HG03135 (cell line): ENCODE data around the gene RNF13.
"Not testable (repeated sequence)": the region's sequence is repeated elsewhere in the genome, so short reads cannot be mapped to it uniquely, and the experiment has no call there.

Experiments
- ATAC-seq: cut with Tn5 transposase; IDR thresholded peaks from one replicate; pipeline ENCODE4 v1.9.1; 2021; ENCODE audit warnings: mild to moderate bottlenecking, moderate library complexity; ENCODE audit not compliant: unreplicated experiment

RNF13 gene

GRCh38 chr3:149894205-149894604 is 81.2 kb downstream of the RNF13 start:
- ATAC-seq, result no peak

- ATAC-seq, result no peak
Measured at GRCh38 chr3:149895339-149895738, 82.3 kb downstream of the RNF13 start.

GRCh38 chr3:149895769-149896168 is 82.8 kb downstream of the RNF13 start:
- no peak for ATAC-seq

- no peak for ATAC-seq
Measured at GRCh38 chr3:149898771-149899170, 85.8 kb downstream of the RNF13 start.

GRCh38 chr3:149900322-149900721 is 87.3 kb downstream of the RNF13 start:
- ATAC-seq, result no peak

GRCh38 chr3:149901770-149902169 is 88.8 kb downstream of the RNF13 start:
- ATAC-seq, result no peak

- no peak for ATAC-seq
Measured at GRCh38 chr3:149902498-149903139, 89.6 kb downstream of the RNF13 start.

GRCh38 chr3:149906036-149906435 is 93.0 kb downstream of the RNF13 start:
- no peak for ATAC-seq

- ATAC-seq, result no peak
Measured at GRCh38 chr3:149908424-149908957, 95.5 kb downstream of the RNF13 start.

GRCh38 chr3:149909923-149910322 is 96.9 kb downstream of the RNF13 start:
- no peak for ATAC-seq

GRCh38 chr3:149917124-149917667 is 104.2 kb downstream of the RNF13 start:
- no peak for ATAC-seq

GRCh38 chr3:149919509-149919908 is 106.5 kb downstream of the RNF13 start:
- ATAC-seq, result no peak

- ATAC-seq, result no peak
Measured at GRCh38 chr3:149920119-149920518, 107.1 kb downstream of the RNF13 start.

GRCh38 chr3:149933008-149933407 is 120.0 kb downstream of the RNF13 start:
- no peak for ATAC-seq

- ATAC-seq, result no peak
Measured at GRCh38 chr3:149933858-149934257, 120.8 kb downstream of the RNF13 start.

GRCh38 chr3:149934524-149934923 is 121.5 kb downstream of the RNF13 start:
- ATAC-seq, result no peak

- ATAC-seq, result peak; percentile 63
Measured at GRCh38 chr3:149936812-149937230, 123.8 kb downstream of the RNF13 start.

GRCh38 chr3:149938392-149939055 is 125.5 kb downstream of the RNF13 start:
- ATAC-seq, result not testable (repeated sequence)

- no peak for ATAC-seq
Measured at GRCh38 chr3:149941186-149941585, 128.2 kb downstream of the RNF13 start.

- ATAC-seq, result no peak
Measured at GRCh38 chr3:149941946-149942345, 128.9 kb downstream of the RNF13 start.

GRCh38 chr3:149942409-149942808 is 129.4 kb downstream of the RNF13 start:
- ATAC-seq, result no peak

- not testable (repeated sequence) for ATAC-seq
Measured at GRCh38 chr3:149943966-149944365, 131.0 kb downstream of the RNF13 start.
